ENCODE measurements around the gene EXOC6B.

- TF ChIP-seq POLR2AphosphoS5 (IDR thresholded peaks at IDR 0.05; ENCODE audit: low read depth, low read length) (no peak), PAX5 (IDR thresholded peaks at IDR 0.05; ENCODE audit: insufficient read depth, low read length, severe bottlenecking) (no peak)
These were observed 149.3 kb downstream of the EXOC6B start for GRCh38 chr2:72676341-72677025.

All from GM12891 (cell line).